Keratinocyte (primary cell): Measurements from ENCODE around the gene SKIDA1.

Experiments used
- CTCF ChIP-seq, 3 experiments: IDR thresholded peaks in 1 of 3; conservative IDR thresholded peaks in 1 of 3; optimal IDR thresholded peaks in 1 of 3; 2 replicates in 2 of 3; 3 replicates in 1 of 3; pipeline versions ENCODE3 to v1.5.1; 2011; ENCODE audit warnings: low read length in 3 of 3, mild to moderate bottlenecking in 3 of 3, moderate library complexity in 2 of 3, control low read depth in 1 of 3, inconsistent platforms in 1 of 3; ENCODE audit not compliant: insufficient read depth in 2 of 3; ENCODE audit errors: extremely low read depth in 1 of 3
- EZH2 ChIP-seq: IDR thresholded peaks from one replicate; pipeline ENCODE4 v1.6.1; 2012; ENCODE audit warnings: inconsistent platforms, mild to moderate bottlenecking, low read length, moderate library complexity

GRCh38 chr10:21572578-21572977, 47.1 kb upstream of the SKIDA1 start:
- TF ChIP-seq CTCF (optimal IDR thresholded peaks at IDR 0.05 in 1 of 3, IDR thresholded peaks at IDR 0.05 in 1 of 3, conservative IDR thresholded peaks at IDR 0.05 in 1 of 3; ENCODE audit: extremely low read depth in 1 of 3, insufficient read depth in 2 of 3, low read length in 3 of 3) (no peak), EZH2 (no peak)
